NK-92 (cell line): ENCODE results near the gene LTC4S.
"Not testable (repeated sequence)": the region's sequence is repeated elsewhere in the genome, so short reads cannot be mapped to it uniquely, and the experiment has no call there.

Experiments
- DNase-seq: peaks from one replicate; lab custom pipeline; 2025; ENCODE audit not compliant: unreplicated experiment; lab: John Stamatoyannopoulos, UW

Gene LTC4S

DNA sequence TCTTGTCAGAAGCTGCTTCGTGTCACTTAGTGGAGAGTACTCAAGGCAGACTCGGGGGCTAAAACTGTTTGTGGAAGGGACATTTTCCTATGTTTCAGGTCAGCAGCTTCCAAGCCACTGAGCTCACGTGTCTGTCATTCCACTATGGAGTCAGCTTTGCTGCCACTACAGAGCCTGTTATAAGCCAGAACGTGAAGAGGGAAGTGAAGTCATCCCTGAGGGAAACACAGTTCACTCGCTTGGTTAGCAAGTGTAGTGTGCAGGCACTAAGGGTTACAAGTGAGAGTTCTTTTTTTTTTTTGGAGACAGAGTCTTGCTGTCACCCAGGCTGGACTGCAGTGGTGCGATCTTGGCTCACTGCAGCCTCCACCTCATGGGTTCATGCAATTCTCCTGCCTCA lies 24.5 kb upstream of the LTC4S start:
- no peak for DNase-seq

DNA sequence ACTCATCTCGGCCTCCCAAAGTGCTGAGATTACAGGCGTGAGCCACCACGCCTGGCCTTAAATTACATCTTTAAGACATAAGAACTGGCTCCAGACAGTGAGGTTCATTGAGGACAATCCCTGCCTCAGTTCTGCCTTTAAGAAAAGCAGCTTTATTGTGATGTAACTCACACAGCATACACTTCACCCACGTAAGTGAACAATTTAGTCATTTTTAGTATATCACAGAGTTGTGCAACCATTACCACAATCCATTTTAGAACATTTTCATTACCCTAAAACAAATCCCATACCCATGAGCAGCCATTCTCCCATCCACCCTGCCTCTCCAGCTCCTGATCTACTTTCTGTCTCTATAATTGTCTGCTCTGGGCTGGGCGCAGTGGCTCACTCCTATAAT lies 24.0 kb upstream of the LTC4S start:
- no peak for DNase-seq

DNA sequence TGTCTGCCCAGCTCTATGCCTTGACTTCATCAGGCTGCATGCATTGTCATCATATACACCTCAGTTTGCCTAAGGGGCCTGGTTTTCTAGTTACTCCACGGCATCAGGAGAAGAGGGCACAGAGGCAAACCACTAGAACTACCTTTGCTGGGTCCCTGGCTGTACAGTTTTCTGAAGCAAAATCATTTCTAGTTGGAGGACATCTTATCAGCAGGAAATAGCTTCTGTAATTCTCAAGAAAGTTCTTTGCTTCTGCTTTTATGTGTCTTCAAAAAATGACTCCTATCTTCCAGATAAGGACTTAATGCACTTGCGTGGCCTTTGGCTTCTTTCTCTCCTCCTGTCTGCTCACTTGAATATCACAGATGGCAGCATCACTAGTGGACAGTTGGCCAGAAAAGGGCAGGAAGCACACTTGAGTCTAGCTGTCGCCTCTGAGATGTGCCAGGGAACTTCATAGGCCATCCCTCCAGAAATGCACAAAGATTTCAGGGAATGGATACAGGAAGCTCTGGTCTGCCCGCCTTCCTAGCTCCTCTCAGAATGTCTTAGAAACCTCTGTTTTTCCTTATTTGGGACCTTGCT lies 22.4 kb upstream of the LTC4S start:
- DNase-seq, result no peak

DNA sequence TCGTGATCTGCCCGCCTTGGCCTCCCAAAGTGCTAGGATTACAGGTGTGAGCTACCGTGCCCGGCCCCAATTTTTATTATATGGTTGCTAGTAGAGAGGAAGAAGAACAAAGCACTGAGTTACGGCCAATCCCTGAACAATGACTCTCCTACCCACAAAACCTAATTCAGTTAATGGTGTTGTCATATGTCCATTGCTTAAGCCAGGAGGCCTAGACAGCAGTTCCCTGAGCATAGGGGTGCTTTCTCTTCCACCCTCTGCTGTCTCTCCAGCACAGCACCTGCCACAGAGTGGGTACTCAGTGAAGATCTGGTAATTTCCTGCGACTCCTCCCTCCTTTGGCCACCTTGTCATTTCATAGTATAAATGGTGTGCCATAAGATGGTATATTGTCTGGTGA lies 21.4 kb upstream of the LTC4S start:
- DNase-seq, result no peak

DNA sequence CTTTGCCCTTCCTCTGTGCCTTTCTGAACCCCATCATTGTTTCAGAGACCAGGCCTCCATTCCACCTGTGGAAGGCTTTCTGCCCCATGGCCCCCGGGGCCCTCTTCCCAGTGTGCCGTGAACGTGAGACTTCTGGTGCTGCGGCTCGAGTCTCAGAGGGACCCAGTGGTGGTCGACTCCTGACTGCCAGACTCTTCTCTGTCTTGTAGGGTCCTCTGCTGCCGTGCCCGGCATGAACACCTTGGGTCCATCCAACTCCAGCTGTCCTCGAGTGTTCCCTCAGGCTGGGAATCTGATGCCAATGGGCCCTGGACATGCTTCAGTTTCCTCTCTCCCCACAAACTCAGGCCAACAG lies 20.1 kb upstream of the LTC4S start:
- no peak for DNase-seq

DNA sequence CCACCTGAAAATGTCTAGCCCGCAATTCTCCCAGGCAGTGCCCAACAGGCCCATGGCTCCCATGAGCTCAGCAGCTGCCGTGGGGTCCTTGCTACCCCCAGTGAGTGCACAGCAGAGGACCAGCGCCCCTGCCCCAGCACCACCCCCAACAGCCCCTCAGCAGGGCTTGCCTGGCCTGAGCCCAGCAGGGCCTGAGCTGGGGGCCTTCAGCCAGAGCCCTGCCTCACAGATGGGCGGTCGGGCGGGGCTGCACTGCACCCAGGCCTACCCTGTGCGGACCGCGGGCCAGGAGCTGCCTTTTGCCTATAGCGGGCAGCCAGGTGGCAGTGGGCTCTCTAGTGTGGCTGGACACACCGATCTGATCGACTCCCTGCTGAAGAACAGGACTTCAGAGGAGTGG lies 19.3 kb upstream of the LTC4S start:
- no peak for DNase-seq

DNA sequence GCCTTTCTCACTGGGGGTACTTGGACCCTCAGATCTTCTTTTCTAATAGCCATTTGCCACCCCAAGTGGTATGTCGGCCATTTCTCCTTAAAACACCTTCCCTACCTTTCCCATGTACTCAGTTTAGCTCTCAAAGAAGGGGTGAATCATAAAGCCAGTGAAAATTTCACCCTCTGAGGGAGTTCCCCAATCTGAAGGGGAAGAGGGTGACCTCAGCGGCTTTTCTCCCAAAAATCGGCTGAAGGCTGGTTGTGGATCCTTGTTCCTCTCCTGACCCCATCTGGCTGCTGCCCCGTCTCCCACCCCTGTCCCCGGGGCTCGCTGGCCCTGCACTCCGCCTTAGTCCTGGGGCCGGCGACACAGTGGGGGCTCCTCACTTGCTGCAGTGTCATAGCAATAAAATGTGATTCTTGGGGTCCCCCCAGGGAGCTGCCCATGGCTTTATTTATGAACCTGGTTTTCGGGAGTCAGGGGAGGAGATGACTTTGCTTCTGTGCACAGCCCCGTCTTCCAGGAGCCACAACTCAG lies 17.3 kb upstream of the LTC4S start:
- no peak for DNase-seq

DNA sequence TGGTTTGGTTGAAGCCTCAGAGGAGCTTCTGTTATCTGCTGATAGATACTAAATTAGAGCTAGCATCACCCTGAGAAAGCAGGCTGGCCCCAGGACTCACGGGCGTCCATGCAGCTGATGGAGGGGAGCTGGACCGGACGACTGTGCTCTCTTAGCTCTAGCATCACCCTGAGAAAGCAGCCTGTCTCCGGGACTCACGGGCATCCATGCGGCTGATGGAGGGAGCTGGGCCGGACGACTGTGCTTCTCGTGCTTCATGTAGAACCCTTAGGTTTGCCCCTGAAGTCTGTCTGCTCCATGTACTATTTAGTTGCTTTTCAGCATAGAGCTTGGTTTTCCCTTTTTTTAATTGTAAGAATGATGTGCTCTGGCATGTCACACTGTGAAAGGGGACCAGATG lies 16.3 kb upstream of the LTC4S start:
- DNase-seq, result no peak

DNA sequence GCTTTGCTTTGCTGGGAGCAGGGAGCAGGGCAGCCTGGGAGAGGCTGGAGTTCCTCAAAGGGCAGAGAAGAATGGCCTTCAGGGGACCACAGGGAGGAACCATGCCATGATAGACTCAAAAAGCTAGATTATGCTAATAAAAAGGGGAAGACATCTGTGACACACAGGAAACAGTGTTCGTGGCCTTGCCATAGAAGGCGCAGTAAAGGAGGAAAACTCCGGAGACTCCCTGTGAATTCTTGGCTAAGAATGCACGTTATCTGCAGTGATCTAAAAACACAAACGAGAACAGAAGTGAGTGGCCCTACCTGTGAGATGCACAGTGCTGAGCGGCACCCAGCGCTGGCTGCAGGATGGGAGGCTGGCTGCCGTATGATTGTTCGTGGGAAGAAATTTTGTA lies 15.9 kb upstream of the LTC4S start:
- DNase-seq, result no peak

DNA sequence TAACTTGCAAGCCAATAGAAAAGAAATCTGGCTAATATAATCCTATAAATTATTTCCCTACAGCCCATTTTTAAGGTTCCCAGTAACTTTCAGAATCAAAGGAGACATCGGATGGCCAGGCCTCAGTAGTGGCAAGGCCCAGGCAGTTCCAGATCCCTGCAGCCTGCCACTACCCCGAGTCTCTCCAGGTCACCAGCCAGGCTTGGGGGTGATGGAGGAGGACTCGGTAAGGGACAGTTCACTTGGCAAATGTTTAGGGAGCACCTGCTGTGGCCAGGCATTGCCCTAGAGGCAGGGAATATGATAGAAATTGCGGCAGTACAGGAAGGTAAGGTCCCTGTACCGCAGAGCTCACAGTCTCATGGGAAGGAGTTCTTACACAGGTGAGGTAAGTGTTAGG lies 15.2 kb upstream of the LTC4S start:
- DNase-seq, result no peak

DNA sequence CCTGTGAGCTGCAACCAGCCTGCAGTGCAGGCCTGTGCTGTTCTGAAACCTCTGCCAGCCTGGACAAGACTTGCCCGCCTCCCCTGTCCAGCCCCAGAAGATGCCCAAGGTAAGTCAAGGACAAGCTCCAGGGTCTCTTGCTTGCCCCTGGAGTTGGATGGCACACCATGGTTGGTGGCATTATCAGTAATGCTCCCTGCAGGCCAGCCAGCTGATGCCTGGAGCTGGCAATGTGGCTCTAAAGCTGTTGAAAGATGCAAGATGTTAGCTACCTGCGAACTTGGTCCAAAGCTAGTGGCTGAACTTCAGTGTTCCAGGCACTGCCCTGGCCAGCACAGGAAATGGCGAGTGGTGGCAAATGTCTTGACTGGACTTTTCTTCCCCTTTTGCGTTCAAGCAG lies 14.0 kb upstream of the LTC4S start:
- no peak for DNase-seq

DNA sequence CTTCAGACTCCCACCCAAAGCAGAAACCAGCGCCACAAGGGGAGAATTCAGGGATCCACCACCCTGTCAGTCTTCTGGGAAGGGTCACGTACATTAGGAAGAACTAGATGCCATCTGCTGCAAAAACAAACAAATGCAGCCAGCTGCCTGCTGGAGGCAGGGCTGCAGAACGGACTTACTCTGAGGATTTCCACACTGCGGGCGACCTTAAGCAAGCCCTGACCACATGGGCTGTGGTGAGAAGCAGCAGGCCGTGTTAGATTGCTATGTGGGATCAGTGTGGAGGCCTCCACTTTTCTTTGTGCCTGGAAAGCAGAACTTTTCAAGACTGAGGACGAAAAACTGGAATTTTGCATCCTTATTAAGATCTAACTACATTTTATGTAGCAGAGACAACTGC lies 13.4 kb upstream of the LTC4S start:
- no peak for DNase-seq

DNA sequence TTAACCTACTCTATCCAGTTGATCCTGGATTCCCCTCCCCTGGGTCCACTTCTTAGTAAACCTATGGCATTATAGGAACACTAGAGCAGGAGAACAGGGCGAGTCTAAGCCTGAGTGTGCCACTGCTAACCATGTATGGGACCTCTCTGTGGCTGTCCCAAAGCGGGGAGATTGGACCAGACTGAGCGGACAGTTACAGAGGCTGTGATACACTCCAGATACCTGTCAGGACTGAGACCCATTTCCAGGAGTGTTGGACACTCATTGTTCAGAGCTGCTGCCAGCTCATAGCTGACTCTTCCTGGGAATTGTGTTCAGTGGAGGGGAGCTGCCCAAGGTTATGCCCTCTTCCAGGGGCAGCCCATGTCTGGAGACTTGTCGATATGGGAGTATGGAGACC lies 11.9 kb upstream of the LTC4S start:
- no peak for DNase-seq

DNA sequence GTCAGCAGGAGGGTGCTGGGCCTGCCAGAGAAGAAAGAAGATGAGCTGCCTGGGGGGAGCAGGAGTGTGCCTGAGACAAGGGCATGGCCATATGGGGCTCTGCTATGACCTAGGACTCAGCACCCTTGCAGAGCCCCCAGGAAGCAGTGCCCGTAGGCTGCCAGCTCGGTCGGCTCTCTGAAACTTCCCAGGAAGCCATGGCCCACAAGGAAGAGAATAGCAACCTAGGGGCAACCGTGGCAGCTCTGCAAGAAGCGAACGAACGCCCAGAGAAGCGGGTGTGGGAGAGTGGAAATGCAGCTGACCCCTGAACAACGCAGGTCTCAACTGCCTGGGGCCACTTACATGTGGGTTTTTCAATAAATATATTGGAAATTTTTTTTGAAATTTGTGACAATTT lies 10.7 kb upstream of the LTC4S start:
- no peak for DNase-seq

DNA sequence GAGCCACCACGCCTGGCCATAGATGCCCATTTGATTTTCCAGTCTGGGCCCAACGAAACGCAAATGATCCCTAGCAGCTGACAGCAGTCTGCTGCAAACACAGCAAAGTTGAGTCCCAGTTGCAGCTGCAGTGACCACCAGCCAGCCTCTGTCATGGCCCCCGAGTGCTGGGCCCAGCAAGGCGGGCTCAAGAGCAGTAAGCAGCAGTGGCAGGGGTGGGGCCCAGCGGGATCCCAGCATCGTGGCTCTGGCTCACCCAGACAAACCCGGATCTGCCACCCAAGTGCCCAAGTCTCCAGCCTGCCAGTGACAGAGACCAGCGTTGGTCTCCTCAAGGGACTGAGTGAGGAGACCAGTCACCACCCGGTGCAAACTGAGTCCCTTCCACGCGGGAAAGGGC lies 6.9 kb upstream of the LTC4S start:
- DNase-seq, result no peak

DNA sequence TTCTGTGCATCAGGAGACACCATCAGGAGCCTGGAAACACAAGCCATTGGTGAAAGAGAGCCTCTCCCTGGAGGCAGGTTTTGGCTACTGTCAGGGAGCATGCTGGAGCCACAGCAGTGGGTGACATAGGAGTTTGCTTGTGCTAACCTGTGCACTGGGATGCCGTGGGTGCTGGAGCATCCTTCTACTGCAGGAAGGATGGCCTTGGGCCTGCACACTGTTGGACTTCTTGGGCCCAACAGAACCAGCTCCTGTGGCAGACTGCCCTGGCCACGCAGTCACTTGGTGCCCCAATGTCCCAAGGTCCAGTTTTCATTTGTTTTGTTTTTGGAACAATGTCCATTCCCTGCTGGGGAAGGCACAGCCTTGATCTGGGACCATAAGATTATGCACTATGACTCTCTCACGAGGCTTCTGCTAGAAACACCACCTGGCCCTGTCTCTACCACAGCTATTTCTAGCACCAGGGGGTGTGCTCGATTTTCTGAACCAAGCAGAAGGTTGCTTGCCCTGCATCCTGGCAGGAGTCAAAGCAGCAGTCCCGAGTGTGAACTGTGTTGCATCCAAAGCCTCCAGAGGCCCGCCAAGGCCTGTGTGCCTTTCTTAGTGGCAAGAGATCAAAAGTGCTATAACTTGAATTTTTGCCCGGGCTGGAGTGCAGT lies 5.5 kb upstream of the LTC4S start:
- DNase-seq, result no peak

DNA sequence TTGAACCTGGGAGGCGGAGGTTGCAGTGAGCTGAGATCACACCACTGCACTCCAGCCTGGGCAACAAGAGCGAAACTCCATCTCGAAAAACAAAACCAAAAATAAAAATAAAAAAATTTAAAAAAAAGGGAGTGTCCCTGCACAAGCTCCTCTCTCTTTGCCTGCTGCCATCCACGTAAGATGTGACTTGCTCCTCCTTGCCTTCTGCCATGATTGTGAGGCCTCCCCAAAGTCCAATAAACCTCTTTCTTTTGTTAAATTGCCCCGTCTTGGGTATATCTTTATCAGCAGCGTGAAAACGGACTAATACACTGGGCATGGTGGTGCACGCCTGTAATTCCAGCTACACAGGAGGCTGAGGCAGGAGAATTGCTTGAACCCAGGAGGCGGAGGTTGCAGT lies 4.5 kb upstream of the LTC4S start:
- not testable (repeated sequence) for DNase-seq

DNA sequence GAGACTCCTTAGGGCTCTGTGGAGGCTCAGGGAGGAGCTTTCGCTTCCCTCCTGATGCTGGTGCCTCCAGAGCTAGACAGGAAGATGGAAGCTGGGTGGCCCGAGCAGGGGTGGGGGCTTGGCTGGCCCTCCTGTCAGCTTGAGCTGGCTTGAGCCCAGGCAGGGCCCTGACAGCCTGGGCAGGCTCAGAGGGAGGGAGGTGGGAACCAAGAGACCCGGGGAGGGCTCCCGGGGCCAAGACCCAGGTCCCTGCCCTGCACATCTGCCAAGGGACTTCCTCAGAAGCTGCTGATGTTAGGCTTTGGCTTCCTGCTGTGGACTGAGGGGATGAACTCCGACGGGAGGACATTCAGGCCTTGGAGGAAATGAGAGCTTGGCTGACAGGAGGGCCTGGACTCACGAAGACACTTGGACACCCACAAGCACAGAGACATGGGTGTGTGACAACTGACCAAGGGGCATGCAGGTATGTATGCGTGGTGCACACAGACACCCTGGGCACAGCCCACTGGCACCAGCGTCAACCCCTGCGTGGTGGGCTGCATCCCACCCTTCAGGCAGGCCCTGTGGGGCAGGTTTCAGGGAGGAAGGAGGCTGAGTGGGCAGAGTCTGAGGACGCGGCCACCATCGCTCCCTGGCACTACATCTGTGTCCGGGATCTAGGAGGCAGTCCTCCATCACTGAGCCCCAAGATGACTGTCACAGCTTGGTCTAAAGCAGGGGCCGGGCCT lies 1.7 kb upstream of the LTC4S start:
- no peak for DNase-seq

DNA sequence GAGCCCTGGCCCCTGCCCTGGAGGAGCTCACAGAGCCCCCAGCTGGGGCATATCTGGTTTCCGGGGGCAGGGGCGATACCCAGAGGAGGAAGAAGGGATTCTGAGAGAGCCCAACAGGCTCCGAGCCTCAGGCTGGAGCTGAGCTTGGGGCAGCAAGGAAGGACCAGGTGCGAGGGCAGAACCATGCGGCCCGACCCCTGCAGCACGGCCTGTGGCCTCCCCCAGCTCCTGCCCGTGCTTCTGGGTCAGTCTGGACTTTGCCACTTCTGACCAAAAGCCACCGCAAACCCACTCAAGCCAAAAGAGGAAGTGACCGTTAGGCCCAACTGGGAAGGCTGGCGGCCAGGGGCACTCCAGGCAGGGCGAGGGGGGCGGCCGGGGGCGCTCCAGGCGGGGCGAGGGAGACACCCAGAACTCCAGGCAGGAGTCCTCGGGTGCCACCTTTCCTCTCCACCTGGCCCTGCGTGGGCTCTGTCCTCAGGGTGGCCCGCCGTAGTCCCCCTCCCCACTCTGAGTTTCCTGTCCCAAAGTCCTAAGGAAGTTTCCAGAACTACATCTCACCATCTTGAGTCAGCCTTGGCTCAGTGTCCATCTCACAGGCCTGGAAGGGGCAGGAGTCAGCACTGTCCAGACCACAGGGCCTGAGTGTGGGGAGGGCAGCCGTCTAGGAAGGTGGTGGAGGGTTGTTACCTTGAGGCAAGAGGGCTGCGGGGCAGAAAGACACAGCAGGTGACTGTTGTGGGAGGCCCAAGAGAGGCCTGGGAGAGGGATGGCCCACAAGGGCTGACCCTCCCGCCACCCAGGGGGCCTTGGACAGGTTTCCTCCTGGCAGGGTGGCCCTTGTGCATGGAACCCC lies 946 bp upstream of the LTC4S start:
- DNase-seq, result no peak

DNA sequence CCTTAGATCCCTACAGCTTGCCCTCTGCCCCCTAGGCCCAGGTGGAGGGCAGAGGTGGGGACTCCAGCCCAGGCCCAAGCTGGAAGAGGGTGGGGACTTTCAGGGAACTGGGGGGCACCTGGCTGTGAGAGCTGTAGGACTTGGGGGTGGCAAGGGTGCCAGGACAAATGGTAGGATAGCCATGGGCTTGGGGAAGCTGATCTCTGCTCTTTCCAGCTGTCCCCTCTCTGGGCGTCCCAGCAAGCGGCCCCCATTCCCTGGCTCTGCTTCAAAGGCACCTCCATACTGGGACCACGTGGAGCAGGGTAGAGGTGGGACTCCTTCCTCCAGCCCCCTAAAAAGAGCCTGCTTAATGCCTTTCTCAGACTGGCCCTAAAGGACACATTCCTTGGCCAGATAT lies 385 bp downstream of the LTC4S start:
- no peak for DNase-seq

DNA sequence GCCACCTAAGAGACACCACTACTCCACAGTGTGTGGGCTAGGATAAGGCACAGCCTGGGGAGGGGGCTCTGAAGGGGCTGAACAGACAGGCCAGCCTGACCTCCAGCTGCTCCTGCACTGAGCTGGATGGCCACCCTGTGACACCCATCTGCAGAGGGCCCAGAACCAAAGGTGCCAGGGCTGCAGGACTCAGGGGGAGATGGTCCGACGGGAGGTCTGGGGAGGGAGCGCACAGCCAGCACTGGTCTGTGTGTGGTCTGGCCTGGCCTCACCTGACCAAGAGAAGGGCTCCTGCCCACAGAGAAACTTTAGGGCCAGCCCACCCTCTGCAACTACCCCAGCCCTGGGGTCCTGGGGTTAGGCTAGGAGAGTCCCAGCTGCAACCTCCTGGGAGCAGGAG lies 789 bp downstream of the LTC4S start:
- no peak for DNase-seq
